ENCODE data around the gene CAPN9.

CAPN9 gene

DNA sequence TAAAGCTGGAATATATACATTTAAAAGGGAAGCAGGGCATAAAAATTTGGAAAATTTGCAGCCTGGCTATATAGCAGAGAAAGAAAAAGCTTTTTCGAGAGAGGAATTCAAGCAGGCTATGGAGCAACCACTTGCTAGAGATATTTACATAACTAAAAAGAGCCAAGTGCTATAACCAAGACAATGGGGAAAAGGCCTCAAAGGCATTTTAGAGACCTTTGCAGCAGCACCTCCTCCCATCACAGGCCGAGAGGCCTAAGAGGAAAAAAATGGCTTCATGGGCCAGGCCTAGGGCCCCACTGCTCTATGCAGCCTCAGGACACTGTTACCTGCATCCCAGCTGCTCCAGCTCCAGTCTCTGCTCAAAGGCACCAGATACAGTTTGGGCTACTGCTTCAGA is 37.0 kb downstream of the CAPN9 start:
- Histone ChIP-seq H3K27me3 (no peaks in the 10 kb centered on the region), H3K36me3 (no peaks in the 10 kb centered on the region), H3K27ac (no peak overlapping the region), H3K9me3 (no peaks in the 10 kb centered on the region), H3K4me3 (no peak overlapping the region), H3K4me1 (no peaks in the 10 kb centered on the region)
- TF ChIP-seq, protein P1, sequence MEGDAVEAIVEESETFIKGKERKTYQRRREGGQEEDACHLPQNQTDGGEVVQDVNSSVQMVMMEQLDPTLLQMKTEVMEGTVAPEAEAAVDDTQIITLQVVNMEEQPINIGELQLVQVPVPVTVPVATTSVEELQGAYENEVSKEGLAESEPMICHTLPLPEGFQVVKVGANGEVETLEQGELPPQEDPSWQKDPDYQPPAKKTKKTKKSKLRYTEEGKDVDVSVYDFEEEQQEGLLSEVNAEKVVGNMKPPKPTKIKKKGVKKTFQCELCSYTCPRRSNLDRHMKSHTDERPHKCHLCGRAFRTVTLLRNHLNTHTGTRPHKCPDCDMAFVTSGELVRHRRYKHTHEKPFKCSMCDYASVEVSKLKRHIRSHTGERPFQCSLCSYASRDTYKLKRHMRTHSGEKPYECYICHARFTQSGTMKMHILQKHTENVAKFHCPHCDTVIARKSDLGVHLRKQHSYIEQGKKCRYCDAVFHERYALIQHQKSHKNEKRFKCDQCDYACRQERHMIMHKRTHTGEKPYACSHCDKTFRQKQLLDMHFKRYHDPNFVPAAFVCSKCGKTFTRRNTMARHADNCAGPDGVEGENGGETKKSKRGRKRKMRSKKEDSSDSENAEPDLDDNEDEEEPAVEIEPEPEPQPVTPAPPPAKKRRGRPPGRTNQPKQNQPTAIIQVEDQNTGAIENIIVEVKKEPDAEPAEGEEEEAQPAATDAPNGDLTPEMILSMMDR (IDR thresholded peaks at IDR 0.05), result no peak
- DNase-seq, result no peak
- intact Hi-C loops (cut with DNase I; ENCODE audit: low total_unique reads), result no loop called here

DNA sequence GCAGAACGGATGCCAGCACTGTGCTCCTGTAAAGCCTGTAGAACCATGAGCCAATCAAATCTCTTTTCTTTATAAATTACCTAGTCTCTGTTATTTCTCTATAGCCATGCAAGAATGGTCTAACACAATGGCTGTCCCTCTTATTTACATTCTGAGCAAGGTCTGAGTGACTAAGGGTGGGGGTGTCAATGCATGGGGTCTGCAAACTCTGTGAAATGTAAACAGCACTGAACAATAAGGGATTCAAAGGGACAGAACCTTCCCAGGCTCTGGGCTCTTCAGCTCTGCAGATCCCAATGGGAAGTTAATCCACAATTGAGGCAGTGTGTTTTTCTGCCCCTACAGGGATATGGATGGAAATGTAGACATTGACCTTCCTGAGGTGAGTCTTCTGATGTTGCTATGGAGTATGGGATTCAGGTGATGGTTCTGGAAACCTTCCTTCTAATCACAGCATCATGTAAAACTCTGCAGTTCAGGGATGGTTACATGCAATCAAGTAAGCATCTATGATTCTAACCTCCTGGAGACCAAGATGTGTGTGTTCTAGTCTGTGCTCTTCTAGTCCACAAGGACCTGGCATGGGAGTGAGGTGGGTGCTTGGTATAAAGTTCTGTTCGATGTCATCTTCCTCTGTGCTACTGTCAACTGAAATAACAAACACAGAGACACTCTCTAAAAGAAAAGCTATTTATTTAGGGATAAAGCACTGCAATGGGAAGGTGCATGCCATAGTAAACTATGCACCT is 38.6 kb downstream of the CAPN9 start:
- intact Hi-C loops (cut with DNase I; ENCODE audit: low total_unique reads), result no loop called here
- no peak for DNase-seq

DNA sequence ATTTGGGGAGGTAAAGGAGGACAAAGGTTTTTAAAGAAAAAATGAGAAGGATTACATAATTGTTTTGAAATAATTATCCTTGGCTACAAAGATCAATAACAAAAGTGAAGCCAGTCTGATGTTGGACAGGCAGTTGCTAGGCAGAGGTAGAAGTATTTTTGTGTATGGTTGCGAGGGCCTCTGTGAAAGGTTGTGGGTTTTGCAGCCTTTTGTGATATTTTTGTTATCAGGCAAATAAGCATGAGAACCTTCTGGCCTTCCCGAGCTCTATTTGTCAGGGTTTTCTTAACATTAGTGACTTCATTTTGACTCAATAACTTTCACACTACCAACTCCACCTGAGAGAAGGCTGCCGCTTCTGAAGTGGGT is 39.2 kb downstream of the CAPN9 start:
- Histone ChIP-seq H3K4me1 (no peaks in the 10 kb centered on the region), H3K27me3 (no peaks in the 10 kb centered on the region), H3K36me3 (no peaks in the 10 kb centered on the region), H3K9me3 (no peaks in the 10 kb centered on the region), H3K4me3 (no peak overlapping the region), H3K27ac (no peak overlapping the region)
- DNase-seq, result no peak
- TF ChIP-seq, protein P1 (IDR thresholded peaks at IDR 0.05), result no peak
- intact Hi-C loops (cut with DNase I; ENCODE audit: low total_unique reads), result no loop called here

More for the DNA sequence above, 38.6 kb downstream of the CAPN9 start:
- Histone ChIP-seq H3K36me3 (no peaks in the 10 kb centered on the region), H3K27ac (no peak overlapping the region), H3K9me3 (no peaks in the 10 kb centered on the region), H3K4me3 (no peak overlapping the region), H3K4me1 (no peaks in the 10 kb centered on the region), H3K27me3 (no peaks in the 10 kb centered on the region)
- TF ChIP-seq, protein P1 (IDR thresholded peaks at IDR 0.05), result no peak

DNA sequence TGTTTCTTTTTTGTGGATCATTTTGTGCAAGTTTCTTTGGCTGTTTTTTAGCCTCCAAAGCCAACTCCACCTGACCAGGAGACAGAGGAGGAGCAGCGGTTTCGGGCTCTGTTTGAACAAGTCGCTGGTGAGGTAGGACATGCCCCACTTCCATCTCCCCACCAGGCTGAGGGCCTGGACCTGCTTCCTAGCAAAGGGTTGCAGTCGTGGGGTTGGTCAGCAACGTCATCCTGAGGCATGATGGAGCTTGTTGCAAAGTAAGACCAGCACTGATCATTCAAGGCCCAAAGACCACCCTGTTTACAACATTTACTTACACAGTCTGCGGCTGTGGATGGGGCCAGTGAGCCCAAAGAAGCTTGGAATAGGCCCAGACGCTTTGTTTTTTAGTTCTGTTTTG is 40.3 kb downstream of the CAPN9 start:
- no peaks in the 10 kb centered on the region for H3K36me3 ChIP-seq
- TF ChIP-seq, protein P1 (IDR thresholded peaks at IDR 0.05), result no peak
- H3K4me1 ChIP-seq, result no peaks in the 10 kb centered on the region
- intact Hi-C loops (cut with DNase I; ENCODE audit: low total_unique reads), result no loop called here
- H3K4me3 ChIP-seq, result no peak overlapping the region
- no peaks in the 10 kb centered on the region for H3K9me3 ChIP-seq
- H3K27me3 ChIP-seq, result no peaks in the 10 kb centered on the region
- no peak for DNase-seq
- no peak overlapping the region for H3K27ac ChIP-seq

DNA sequence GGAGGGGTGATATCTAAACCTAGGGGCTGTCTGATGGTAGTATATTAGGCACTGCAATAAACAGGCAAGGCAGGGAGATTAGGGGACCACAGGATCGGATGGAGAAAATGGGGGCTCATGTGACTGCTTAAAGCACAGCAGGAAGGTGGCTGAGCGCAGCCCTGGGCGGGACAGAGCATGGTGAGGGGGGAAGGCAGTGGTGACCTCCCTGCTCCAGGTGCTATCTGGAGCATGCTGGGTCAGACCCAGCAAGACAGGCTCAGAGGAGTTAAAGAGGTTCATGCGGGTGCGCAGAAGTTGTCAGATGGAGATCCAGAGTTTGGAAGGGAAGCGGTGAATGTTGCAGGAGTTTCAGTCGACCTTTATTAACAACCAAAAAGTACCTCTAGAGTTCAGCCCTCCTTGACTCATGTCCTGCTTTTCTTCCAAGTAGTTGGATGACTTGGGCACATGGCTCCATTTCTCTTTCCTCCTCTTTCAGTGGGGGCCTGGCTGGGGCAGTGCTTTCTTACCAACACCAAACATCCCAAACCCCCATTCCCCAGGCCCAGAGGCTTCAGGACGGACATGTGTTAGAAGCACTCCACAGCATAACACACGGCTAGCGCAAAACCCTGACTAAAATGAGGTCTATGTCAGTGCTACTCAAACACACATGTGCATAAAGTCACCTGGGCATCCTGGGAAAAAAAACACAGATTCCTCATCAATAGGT is 41.5 kb downstream of the CAPN9 start:
- no peaks in the 10 kb centered on the region for H3K36me3 ChIP-seq
- H3K27ac ChIP-seq, result no peak overlapping the region
- H3K4me1 ChIP-seq, result no peaks in the 10 kb centered on the region
- TF ChIP-seq, protein P1 (IDR thresholded peaks at IDR 0.05), result no peak
- no peaks in the 10 kb centered on the region for H3K27me3 ChIP-seq
- intact Hi-C loops (cut with DNase I; ENCODE audit: low total_unique reads), result no loop called here
- H3K9me3 ChIP-seq, result no peaks in the 10 kb centered on the region
- DNase-seq, result no peak
- no peak overlapping the region for H3K4me3 ChIP-seq

Measured in tibial artery (tissue), 4 donors.